K562 (cell line): Measurements from ENCODE around the gene GRAMD2B. TPM values are rescaled to one million over a fixed set of nuclear protein-coding genes. Genes with fewer than 3 reads are reported as not detected.
A peak's percentile ranks its signal among the peaks of the same experiment; 100 is the strongest.

Source experiments
- BHLHE40 ChIP-seq: IDR thresholded peaks from 2 replicates; pipeline ENCODE4 v1.6.1; 2011; ENCODE audit warnings: low read length, improper control_type of control experiment
- CHD2 ChIP-seq: IDR thresholded peaks from 2 replicates; pipeline ENCODE4 v1.6.1; 2011; ENCODE audit warnings: low read depth, low read length
- CSDE1 ChIP-seq, 2 experiments: fragments of 450-650 bp; IDR thresholded peaks; 2 replicates each; pipeline ENCODE4 v1.6.1; 2016; ENCODE audit warnings: mild to moderate bottlenecking in 1 of 2
- ESRRA ChIP-seq: fragments of 450-650 bp; IDR thresholded peaks from 2 replicates; pipeline ENCODE4 v1.6.1; 2014; ENCODE audit warnings: low read depth, mild to moderate bottlenecking, moderate library complexity, borderline replicate concordance
- ESRRB ChIP-seq: fragments of 250-450 bp; sonication (Bioruptor Pico); IDR thresholded peaks from 2 replicates; pipeline ENCODE4 v1.5.0; 2020; ENCODE audit warnings: mild to moderate bottlenecking, moderate library complexity, borderline replicate concordance
- FOXJ2 ChIP-seq: fragments of 200-800 bp; sonication (Bioruptor generic); IDR thresholded peaks from 2 replicates; pipeline ENCODE4 v1.6.1; 2016; ENCODE audit warnings: missing genetic modification characterization, missing compliant biosample characterization
- HDAC2 ChIP-seq: fragments of 450-650 bp; IDR thresholded peaks from 2 replicates; pipeline ENCODE4 v1.6.1; 2016; ENCODE audit warnings: mild to moderate bottlenecking
- HES1 ChIP-seq: fragments of 450-650 bp; IDR thresholded peaks from 2 replicates; pipeline ENCODE4 v1.6.1; 2016; ENCODE audit warnings: low read depth, mild to moderate bottlenecking, moderate library complexity
- JUND ChIP-seq, 2 experiments: IDR thresholded peaks; 2 replicates in 1 of 2; 3 replicates in 1 of 2; pipeline ENCODE4 v1.6.1; 2011; ENCODE audit warnings: borderline replicate concordance in 2 of 2, low read depth in 2 of 2, low read length in 2 of 2, improper control_type of control experiment in 1 of 2, missing biosample characterization in 1 of 2, missing genetic modification characterization in 1 of 2, missing genetic modification reagents in 1 of 2
- LCOR ChIP-seq: sonication (generic); formaldehyde crosslinking; IDR thresholded peaks from 2 replicates; pipeline ENCODE4 v1.8.0; 2022; ENCODE audit warnings: mild to moderate bottlenecking, missing genetic modification reagents
- MBD2 ChIP-seq: sonication (generic); IDR thresholded peaks from 2 replicates; pipeline ENCODE4 v1.6.1; 2016; ENCODE audit warnings: low read depth, borderline replicate concordance
- NCOR1 ChIP-seq: fragments of 450-650 bp; IDR thresholded peaks from 2 replicates; pipeline ENCODE4 v1.6.1; 2016; ENCODE audit warnings: mild to moderate bottlenecking, moderate library complexity
- NR2C2 ChIP-seq, 2 experiments: fragments of 200-800 bp in 1 of 2; sonication (Bioruptor generic) in 1 of 2; sonication (generic) in 1 of 2; formaldehyde crosslinking in 1 of 2; IDR thresholded peaks; 2 replicates each; pipeline versions ENCODE4 v1.6.1 to v1.8.0; 2016 to 2022; ENCODE audit warnings: mild to moderate bottlenecking in 1 of 2, missing compliant biosample characterization in 1 of 2, missing genetic modification characterization in 1 of 2, missing genetic modification reagents in 1 of 2
- NRF1 ChIP-seq, 2 experiments: fragments of 450-650 bp; IDR thresholded peaks in 1 of 2; conservative IDR thresholded peaks in 1 of 2; 2 replicates each; pipeline ENCODE4 v1.6.1; 2014; ENCODE audit warnings: mild to moderate bottlenecking in 2 of 2
- PTRF ChIP-seq: fragments of 450-650 bp; IDR thresholded peaks from 2 replicates; pipeline ENCODE4 v1.6.1; 2016; ENCODE audit warnings: mild to moderate bottlenecking, missing genetic modification characterization, missing compliant biosample characterization
- RFX1 ChIP-seq: fragments of 450-650 bp; IDR thresholded peaks from 2 replicates; pipeline ENCODE4 v1.6.1; 2016; ENCODE audit warnings: mild to moderate bottlenecking, moderate library complexity
- RNF2 ChIP-seq: sonication (generic); IDR thresholded peaks from 2 replicates; pipeline ENCODE4 v1.6.1; 2016
- SOX6 ChIP-seq: fragments of 450-650 bp; IDR thresholded peaks from 2 replicates; pipeline ENCODE4 v1.6.1; 2014; ENCODE audit warnings: mild to moderate bottlenecking
- SP1 ChIP-seq: sonication (generic); formaldehyde crosslinking; IDR thresholded peaks from 2 replicates; pipeline ENCODE4 v1.8.1; 2022; ENCODE audit warnings: mild to moderate bottlenecking, missing genetic modification reagents
- TAF1 ChIP-seq: IDR thresholded peaks from 2 replicates; pipeline ENCODE4 v1.6.1; 2011; ENCODE audit warnings: mild to moderate bottlenecking, low read length, moderate library complexity; ENCODE audit not compliant: insufficient read depth, control insufficient read depth, severe bottlenecking; ENCODE audit errors: extremely low read depth
- TBP ChIP-seq: optimal IDR thresholded peaks from 2 replicates; pipeline ENCODE3; 2011; ENCODE audit warnings: low read depth, low read length, improper control_type of control experiment
- TFAM ChIP-seq: fragments of 250-450 bp; sonication (Bioruptor Pico); conservative IDR thresholded peaks from 2 replicates; pipeline ENCODE4 v1.5.0; 2021; ENCODE audit warnings: mild to moderate bottlenecking, moderate library complexity
- ZKSCAN1 ChIP-seq: fragments of 150-350 bp; IDR thresholded peaks from 2 replicates; pipeline ENCODE4 v1.6.1; 2016; ENCODE audit warnings: low read depth, low read length
- ZNF165 ChIP-seq: fragments of 250-450 bp; sonication (Bioruptor Pico); IDR thresholded peaks from 2 replicates; pipeline ENCODE4 v1.4.0; 2020; ENCODE audit warnings: borderline replicate concordance
- ZNF239 ChIP-seq: fragments of 250-450 bp; sonication (Bioruptor Pico); IDR thresholded peaks from 2 replicates; pipeline ENCODE4 v1.4.0; 2020; ENCODE audit warnings: mild to moderate bottlenecking
- ZNF589 ChIP-seq: fragments of 200-800 bp; sonication (Bioruptor generic); IDR thresholded peaks from 2 replicates; pipeline ENCODE4 v1.6.1; 2016; ENCODE audit warnings: low read depth, missing genetic modification characterization, missing compliant biosample characterization
- ZNF75A ChIP-seq: fragments of 450-650 bp; formaldehyde crosslinking; IDR thresholded peaks from 2 replicates; pipeline ENCODE4 v1.4.0; 2020; ENCODE audit warnings: mild to moderate bottlenecking
- polyA plus RNA-seq, 8 experiments: library from polyadenylated mRNA; depleted of rRNA in 4 of 8; stranded (reverse) in 5 of 8; unstranded in 3 of 8; fragments of >200 nt; fragmentation: Nextera tagmentation in 2 of 8; fragmentation: Illumina TruSeq in 1 of 8; extraction: Ambion mirVana in 2 of 8; extraction: Trizol in 1 of 8; gene quantifications; 2 replicates each; pipeline versions ENCODE4 v1.2.1 to v1.2.3, GENCODE V29; 2011 to 2014; ENCODE audit warnings: inconsistent platforms in 1 of 8, missing spikeins in 1 of 8
- total RNA-seq, 7 experiments: library from RNA; depleted of rRNA in 6 of 7; stranded (reverse); fragments of >200 nt in 6 of 7; fragmentation: Illumina TruSeq in 2 of 7; extraction: Trizol in 2 of 7; gene quantifications; 2 replicates each; pipeline versions ENCODE4 v1.2.1 to v1.2.3, GENCODE V29; 2011 to 2021; ENCODE audit warnings: low replicate concordance in 1 of 7
- TF ChIP-seq, protein P1 (sequence below): IDR thresholded peaks from 2 replicates; pipeline ENCODE4 v1.6.1; 2014; ENCODE audit warnings: antibody characterized with exemption
- TF ChIP-seq, protein P2 (sequence below): fragments of 250-450 bp; sonication (Bioruptor Pico); IDR thresholded peaks from 2 replicates; pipeline ENCODE4 v1.8.0; 2022; ENCODE audit warnings: moderate library complexity, mild to moderate bottlenecking, inconsistent platforms

GRAMD2B gene
- total and polyA plus RNA-seq, 9 of the 15 experiments (the other 6 are each of a cell fraction or from before 2014, with no cell fraction given), result 0.32 to 4.2 (median 1.4) TPM

DNA sequence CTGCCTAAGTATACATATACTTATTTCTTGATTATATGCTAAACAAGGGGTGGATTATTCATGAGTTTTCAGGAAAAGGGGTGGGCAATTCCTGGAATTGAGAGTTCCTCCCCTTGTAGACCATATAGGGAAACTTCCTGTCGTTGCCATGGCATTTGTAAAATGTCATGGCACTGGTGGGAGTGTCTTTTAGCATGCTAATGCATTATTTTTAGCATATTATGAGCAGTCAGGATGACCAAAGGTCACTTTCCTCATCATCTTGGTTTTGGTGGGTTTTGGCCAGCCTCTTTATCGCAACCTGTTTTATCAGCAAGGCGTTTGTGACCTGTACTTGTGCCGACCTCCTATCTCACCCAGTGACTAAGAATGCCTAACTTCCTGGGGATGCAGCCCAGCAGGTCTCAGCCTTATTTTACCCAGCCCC lies 90.9 kb downstream of the GRAMD2B start (continued):
- TF ChIP-seq CSDE1 (IDR thresholded peaks at IDR 0.05) (peak in 1 of 2 experiments; percentile 89; a peak in 2 of 4 replicates), SOX6 (peak; percentile 66), ESRRB (no peak), ESRRA (peak; percentile 82; the same call in 1 of the 2 replicates), HDAC2 (no peak; the same call in 1 of the 2 replicates), RFX1 (peak; percentile 97), PTRF (tag) (no peak), ZNF239 (no peak), ZKSCAN1 (peak; percentile 62; the same call in 1 of the 2 replicates), TAF1 (peak; percentile 31), CHD2 (no peak), MBD2 (peak; percentile 41; the same call in 1 of the 2 replicates), BHLHE40 (peak; percentile 61; the same call in 1 of the 2 replicates), TBP (no peak), HES1 (peak; percentile 63; the same call in 1 of the 2 replicates), NRF1 (conservative IDR thresholded peaks at IDR 0.05 in 1 of 2, IDR thresholded peaks at IDR 0.05 in 1 of 2) (peak; percentile 23 to 48; a peak in 2 of 4 replicates), FOXJ2 (tag) (0 out of 2 replicates have a peak, but pooled peaks have one; percentile 12), ZNF165 (CRISPR knock-in tag) (no peak), LCOR (CRISPR knock-in tag) (peak; percentile 89), ZNF589 (0 out of 2 replicates have a peak, but pooled peaks have one; percentile 9), ZNF75A (CRISPR knock-in tag) (no peak), RNF2 (peak; percentile 64; the same call in 1 of the 2 replicates), SP1 (peak; percentile 58), TFAM (no peak), NR2C2 (CRISPR knock-in tag; IDR thresholded peaks at IDR 0.05) (no peak), NR2C2 (tag; IDR thresholded peaks at IDR 0.05) (peak; percentile 82), NCOR1 (peak; percentile 37), JUND (IDR thresholded peaks at IDR 0.05; ENCODE audit: borderline replicate concordance, low read depth, low read length) (peak; percentile 68), JUND (tag; IDR thresholded peaks at IDR 0.05; ENCODE audit: borderline replicate concordance, low read depth, low read length) (peak; percentile 69; the same call in 1 of the 3 replicates)
- TF ChIP-seq, protein P1, sequence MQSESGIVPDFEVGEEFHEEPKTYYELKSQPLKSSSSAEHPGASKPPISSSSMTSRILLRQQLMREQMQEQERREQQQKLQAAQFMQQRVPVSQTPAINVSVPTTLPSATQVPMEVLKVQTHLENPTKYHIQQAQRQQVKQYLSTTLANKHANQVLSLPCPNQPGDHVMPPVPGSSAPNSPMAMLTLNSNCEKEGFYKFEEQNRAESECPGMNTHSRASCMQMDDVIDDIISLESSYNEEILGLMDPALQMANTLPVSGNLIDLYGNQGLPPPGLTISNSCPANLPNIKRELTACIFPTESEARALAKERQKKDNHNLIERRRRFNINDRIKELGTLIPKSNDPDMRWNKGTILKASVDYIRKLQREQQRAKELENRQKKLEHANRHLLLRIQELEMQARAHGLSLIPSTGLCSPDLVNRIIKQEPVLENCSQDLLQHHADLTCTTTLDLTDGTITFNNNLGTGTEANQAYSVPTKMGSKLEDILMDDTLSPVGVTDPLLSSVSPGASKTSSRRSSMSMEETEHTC, result no peak
- TF ChIP-seq, protein P2, sequence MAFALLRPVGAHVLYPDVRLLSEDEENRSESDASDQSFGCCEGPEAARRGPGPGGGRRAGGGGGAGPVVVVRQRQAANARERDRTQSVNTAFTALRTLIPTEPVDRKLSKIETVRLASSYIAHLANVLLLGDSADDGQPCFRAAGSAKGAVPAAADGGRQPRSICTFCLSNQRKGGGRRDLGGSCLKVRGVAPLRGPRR (CRISPR knock-in tag), result no peak
